ENCODE measurements around the gene GDPD3. TPM values are rescaled to one million over a fixed set of nuclear protein-coding genes. Genes with fewer than 3 reads are reported as not detected.

Gene GDPD3
- total and polyA plus RNA-seq, 10 of the 15 experiments (the other 5 are each of a cell fraction or from before 2014, with no cell fraction given): 0.29 to 3.3 (median 0.97) TPM

DNA sequence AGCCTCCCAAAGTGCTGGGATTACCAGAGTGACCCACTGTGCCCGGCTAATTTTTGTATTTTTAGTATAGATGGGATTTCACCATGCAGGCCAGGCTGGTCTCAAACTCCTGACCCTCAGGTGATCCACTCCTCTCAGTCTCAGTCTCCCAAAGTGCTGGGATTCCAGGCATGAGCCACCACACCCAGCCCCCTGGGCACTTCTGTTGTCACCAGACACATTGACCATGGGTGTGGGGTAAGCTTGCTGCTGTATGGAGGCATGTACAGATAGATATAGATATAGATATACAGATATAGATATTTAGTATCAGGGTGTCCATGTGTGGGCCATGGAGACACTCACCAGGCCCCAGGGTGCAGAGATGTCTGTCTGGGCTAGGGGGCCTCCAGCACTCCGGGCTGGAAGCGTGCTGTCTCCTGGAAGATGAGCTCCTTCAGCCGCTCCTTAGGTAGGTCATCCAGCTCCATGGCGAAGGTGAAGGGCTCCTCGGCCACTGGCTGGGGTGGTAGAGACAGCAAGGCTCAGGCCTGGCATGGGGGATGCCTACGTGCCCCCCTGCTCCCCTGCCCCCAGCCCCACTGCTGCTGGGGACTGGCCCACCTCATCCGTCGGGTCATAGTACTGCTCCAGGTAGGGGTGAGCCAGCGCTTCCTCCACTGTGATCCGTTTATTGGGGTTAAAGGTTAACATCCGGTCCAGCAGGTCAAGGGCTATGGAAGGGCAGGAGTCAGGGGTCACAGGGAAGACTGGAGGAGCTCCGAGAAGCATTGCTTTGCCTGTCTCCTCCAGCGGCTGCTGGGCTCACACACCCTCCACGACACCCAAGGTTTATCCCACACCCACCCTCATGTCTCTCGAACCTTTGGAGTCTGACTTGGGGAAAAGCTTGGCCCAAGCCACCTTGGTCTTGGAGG lies 3.2 kb upstream of the GDPD3 start:
- ChIA-PET POLR2A (interaction anchor here (0.6 kb wide), 2 partner anchors 43 to 233 kb away, joined by 3 to 6 read pairs; no protein-coding TSS in a partner anchor), CTCF (interaction anchor here (1.0 to 1.9 kb wide), 3 partner anchors 25 to 293 kb away, joined by 3 to 7 read pairs (median 4); partner anchors contain the start of gene TBX6), SMC1A (ENCODE audit: uncharacterized antibody, unreplicated experiment) (no interaction called here), RAD21 (ENCODE audit: unreplicated experiment) (no interaction called here)
- no peak overlapping the region for H3K27ac ChIP-seq (ENCODE audit: control insufficient read depth, insufficient read depth)
- H3K9ac ChIP-seq (ENCODE audit: control insufficient read depth, insufficient read depth, low read length): no peak overlapping the region
- no peaks in the 10 kb centered on the region for H4K20me1 ChIP-seq (ENCODE audit: control insufficient read depth, insufficient read depth)
- no TSS peak for BruUV-seq (replicated peaks)
- H3K79me2 ChIP-seq (ENCODE audit: control insufficient read depth, insufficient read depth, low read length): no peaks in the 10 kb centered on the region
- peaks cover 2% of the 10 kb centered on the region for H3K4me1 ChIP-seq (ENCODE audit: control insufficient read depth, insufficient read depth, low read length)
- no peak overlapping the region for H3K4me3 ChIP-seq
- no peaks in the 10 kb centered on the region for H3K9me3 ChIP-seq (replicated peaks; ENCODE audit: control insufficient read depth, insufficient read depth, low read length)
- H3K27me3 ChIP-seq (replicated peaks in 1 of 2; ENCODE audit: control insufficient read depth in 2 of 2, insufficient read depth in 2 of 2, low read length in 1 of 2): no peaks in the 10 kb centered on the region
- 77% methylated on average over 14 of the region's 16 CpGs for WGBS (ENCODE audit: insufficient coverage, insufficient replicate concordance, low lambda C conversion rate, missing lambda C conversion rate)
- no peak for ATAC-seq
- no peaks in the 10 kb centered on the region; a peak in 1 of 4 replicates for H3K36me3 ChIP-seq (ENCODE audit: control insufficient read depth in 2 of 2, insufficient read depth in 2 of 2, low read length in 1 of 2)
- no peak for DNase-seq (ENCODE audit: low read depth, low spot score)
- TF ChIP-seq ZNF207 (IDR thresholded peaks at IDR 0.05; ENCODE audit: borderline replicate concordance): no peak
- no peak for TF ChIP-seq ZNF24 (IDR thresholded peaks at IDR 0.05)
- no peak for TF ChIP-seq POLR2AphosphoS2 (IDR thresholded peaks at IDR 0.05; ENCODE audit: low read depth, low read length)
- no peak for TF ChIP-seq YBX1 (IDR thresholded peaks at IDR 0.05)
- TF ChIP-seq, protein P1, sequence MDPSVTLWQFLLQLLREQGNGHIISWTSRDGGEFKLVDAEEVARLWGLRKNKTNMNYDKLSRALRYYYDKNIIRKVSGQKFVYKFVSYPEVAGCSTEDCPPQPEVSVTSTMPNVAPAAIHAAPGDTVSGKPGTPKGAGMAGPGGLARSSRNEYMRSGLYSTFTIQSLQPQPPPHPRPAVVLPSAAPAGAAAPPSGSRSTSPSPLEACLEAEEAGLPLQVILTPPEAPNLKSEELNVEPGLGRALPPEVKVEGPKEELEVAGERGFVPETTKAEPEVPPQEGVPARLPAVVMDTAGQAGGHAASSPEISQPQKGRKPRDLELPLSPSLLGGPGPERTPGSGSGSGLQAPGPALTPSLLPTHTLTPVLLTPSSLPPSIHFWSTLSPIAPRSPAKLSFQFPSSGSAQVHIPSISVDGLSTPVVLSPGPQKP (IDR thresholded peaks at IDR 0.05; ENCODE audit: low read depth, low read length): no peak
- no peak overlapping the region for H3K4me2 ChIP-seq (ENCODE audit: control insufficient read depth, insufficient read depth)
- intact Hi-C loops (cut with micrococcal nuclease; ENCODE audit: unreplicated experiment): no loop called here
- H2AFZ ChIP-seq (ENCODE audit: control insufficient read depth, low read depth, low read length): no peak overlapping the region
- in situ Hi-C loops (cut with MboI): no loop called here
- no peak for FAIRE-seq
